Cerebellar nuclear complex (tissue), 1 donor: ENCODE measurements around the gene TPSAB1.
"Not testable (repeated sequence)": the region's sequence is repeated elsewhere in the genome, so short reads cannot be mapped to it uniquely, and the experiment has no call there.

Experiments used
- DNase-seq, 2 experiments: peaks; one replicate each; lab custom pipeline; 2025; lab: John Stamatoyannopoulos, UW

TPSAB1 gene

GRCh38 chr16:1247903-1248537 lies 7.5 kb downstream of the TPSAB1 start:
- DNase-seq = not testable (repeated sequence)

GRCh38 chr16:1249031-1249755 lies 8.7 kb downstream of the TPSAB1 start:
- not testable (repeated sequence) for DNase-seq

DNA sequence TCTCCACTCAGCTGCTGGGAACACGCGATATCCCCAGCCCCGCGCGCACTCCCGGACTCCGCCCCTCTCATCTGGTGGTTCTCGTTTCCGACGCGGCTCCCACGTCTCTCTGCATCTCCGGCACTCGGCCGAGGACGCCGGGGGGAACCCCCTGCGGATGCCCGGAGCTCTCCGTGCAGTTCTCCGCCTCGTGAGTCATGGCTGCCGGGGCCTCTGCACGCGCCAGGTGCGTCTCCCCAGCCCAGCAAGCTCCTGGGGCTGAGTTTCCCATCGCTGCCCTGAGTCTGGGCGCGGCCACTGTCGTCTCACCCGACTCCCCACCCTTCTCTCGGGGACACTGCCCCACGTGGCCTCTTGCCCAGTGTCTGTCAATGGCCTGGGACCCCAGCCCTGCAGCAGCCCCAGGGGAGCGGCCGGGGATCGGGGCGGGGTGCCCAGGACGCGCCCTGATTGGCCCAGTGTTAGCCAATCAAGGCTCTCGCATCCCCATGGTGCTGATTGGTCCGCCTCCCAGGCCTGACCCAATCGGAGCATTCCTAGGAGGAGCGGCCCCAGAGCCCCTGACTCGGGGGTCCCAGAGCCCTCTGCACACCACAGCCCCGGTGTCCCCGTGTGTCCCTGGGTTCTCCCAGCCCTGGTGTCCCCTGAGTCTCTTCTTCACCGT lies 13.3 kb downstream of the TPSAB1 start:
- not testable (repeated sequence) for DNase-seq

DNA sequence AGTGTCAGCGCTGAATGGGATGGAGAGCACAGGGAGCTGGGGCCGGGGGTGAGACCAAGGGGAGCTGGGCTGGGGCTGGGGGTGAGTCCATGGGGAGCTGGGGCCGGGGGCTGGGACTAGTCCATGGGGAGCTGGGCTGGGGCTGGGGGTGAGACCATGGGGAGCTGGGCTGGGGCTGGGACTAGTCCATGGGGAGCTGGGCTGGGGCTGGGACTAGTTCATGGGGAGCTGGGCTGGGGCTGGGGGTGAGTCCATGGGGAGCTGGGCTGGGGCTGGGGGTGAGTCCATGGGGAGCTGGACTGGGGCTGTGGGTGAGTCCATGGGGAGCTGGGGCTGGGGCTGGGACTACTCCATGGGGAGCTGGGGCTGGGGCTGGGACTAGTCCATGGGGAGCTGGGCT lies 14.3 kb downstream of the TPSAB1 start:
- DNase-seq = not testable (repeated sequence)

- DNase-seq = not testable (repeated sequence)
Observed at GRCh38 chr16:1255276-1256122, 15.0 kb downstream of the TPSAB1 start, which contains the start of gene TPSD1. TSS of gene TPSD1 (plus strand) at chr16:1256069. CDS start at chr16:1256281, 212 bp downstream.

GRCh38 chr16:1256296-1256873 lies 15.9 kb downstream of the TPSAB1 start:
- DNase-seq = not testable (repeated sequence)

- DNase-seq = no peak
Observed at GRCh38 chr16:1256874-1257322, 16.4 kb downstream of the TPSAB1 start.

- DNase-seq = no peak
Observed at GRCh38 chr16:1257561-1258224, 17.2 kb downstream of the TPSAB1 start.

DNA sequence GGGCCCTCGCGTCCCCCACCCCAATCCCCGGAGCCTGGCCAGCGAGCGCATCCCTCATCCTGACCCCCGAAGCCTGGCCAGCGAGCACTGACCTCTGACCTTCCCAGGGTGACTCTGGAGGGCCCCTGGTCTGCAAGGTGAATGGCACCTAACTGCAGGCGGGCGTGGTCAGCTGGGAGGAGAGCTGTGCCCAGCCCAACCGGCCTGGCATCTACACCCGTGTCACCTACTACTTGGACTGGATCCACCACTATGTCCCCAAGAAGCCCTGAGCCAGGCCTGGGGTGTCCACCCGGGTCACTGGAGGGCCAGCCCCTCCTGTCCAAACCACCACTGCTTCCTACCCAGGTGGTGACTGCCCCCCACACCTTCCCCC lies 17.7 kb downstream of the TPSAB1 start:
- no peak for DNase-seq

GRCh38 chr16:1258906-1259759 lies 18.6 kb downstream of the TPSAB1 start:
- DNase-seq = no peak

- DNase-seq = no peak
Observed at GRCh38 chr16:1259760-1260068, 19.2 kb downstream of the TPSAB1 start.

- DNase-seq = no peak
Observed at GRCh38 chr16:1260101-1260680, 19.7 kb downstream of the TPSAB1 start.

DNA sequence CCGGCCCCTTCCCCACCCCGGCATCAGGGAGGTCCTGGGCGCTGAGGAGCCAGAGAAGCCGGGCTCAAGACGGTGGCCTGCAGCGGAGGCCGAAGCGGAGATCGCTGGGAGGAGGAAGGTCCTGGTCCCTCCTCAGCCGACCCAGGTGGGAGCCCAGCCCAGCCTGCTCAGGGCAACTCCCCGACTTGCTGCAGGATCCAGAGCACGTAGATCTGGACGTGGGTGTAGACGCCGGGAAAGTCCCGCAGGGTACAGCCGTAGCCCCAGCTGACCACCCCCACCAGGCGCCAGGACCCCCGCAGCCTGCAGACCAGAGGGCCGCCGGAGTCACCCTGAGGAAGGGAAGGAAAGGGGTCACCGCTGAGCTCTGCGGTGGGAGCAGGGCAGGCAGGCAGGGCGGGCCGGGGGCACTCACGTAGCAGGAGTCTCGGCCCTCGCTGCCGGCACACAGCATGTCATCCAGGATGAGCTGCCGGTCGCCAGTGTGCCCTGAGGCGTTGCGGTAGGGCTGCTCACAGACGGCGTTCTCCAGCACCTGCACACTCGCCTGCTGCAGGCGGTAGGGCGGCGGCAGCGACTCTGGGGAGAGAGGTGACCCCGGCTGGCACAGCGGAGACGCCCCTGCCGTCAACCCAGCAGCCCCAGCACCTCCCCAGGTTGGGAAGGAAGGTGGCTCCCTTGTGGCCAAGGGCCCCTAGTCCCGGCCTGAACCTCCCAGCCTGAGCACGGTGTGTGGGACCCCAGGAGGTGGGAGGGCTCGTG lies 20.8 kb downstream of the TPSAB1 start:
- no peak for DNase-seq

GRCh38 chr16:1262210-1262845 lies 21.8 kb downstream of the TPSAB1 start:
- no peak for DNase-seq

- no peak for DNase-seq
Observed at GRCh38 chr16:1262846-1263221, 22.3 kb downstream of the TPSAB1 start.

DNA sequence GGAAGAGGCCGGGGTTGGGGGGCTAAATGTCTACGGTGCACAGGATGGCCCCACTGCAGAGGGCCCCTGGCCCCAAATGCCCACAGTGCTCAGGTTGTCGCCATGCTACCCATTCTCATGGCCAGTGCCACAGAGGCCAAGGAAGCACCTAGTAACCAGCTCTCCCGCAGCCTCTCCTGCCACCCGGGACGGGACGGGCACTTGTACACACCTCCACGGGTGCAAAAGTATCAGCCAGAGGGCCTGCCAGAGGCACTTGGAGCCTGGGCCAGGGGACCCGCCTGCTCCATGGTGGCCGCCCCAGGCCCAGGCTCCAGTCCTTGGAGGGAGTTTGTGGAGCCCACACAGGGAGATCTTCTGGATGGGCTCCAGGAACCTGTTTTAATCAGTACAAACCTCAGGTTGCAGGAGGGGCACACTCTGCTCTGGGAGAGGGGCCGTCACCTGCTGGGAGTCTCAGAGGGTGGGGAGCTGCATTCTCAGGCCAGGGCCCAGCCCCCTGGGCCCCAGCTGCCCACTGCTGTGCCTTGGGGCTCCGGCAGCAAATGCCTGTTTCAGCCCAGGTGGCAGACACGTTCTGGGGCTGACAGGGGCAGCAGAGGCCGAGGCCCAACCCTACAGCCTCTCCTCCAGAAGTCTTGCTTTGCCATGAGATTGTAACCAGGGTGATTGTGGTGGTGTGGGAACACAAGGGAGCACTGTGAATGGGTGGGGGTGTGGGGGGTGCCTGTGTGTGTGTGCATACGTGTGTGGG lies 23.3 kb downstream of the TPSAB1 start:
- no peak for DNase-seq

GRCh38 chr16:1264345-1265089 lies 24.0 kb downstream of the TPSAB1 start:
- DNase-seq = no peak
